Measurements from ENCODE around the gene CBFA2T3. TPM values are rescaled to one million over a fixed set of nuclear protein-coding genes. Genes with fewer than 3 reads are reported as not detected.

The CBFA2T3 gene
- total RNA-seq, 2 donors from 2014 or later = 10.1 to 10.5 TPM

DNA sequence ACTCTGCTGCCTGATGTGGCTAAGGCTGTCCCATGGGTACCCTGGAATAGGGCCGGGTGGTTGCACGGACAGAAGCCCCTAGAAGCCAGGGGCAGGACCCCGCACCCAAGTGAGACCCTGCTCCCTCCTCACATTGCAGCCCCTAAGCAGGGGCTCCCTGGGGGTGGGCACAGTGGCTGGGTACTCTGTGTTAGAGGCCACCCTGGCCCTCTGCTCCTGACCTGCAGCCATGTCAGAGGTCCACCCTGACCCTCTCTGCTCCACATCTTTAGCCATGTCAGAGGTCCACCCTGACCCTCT is 2.1 kb downstream of the CBFA2T3 start:
- H3K27ac ChIP-seq = no peak overlapping the region
- H3K9ac ChIP-seq (ENCODE audit: low read depth in 2 of 2, low read length in 2 of 2) = peak overlapping the region in 1 of 2 donors; percentile 12
- DNase-seq = no peak
- TF ChIP-seq, protein P1, sequence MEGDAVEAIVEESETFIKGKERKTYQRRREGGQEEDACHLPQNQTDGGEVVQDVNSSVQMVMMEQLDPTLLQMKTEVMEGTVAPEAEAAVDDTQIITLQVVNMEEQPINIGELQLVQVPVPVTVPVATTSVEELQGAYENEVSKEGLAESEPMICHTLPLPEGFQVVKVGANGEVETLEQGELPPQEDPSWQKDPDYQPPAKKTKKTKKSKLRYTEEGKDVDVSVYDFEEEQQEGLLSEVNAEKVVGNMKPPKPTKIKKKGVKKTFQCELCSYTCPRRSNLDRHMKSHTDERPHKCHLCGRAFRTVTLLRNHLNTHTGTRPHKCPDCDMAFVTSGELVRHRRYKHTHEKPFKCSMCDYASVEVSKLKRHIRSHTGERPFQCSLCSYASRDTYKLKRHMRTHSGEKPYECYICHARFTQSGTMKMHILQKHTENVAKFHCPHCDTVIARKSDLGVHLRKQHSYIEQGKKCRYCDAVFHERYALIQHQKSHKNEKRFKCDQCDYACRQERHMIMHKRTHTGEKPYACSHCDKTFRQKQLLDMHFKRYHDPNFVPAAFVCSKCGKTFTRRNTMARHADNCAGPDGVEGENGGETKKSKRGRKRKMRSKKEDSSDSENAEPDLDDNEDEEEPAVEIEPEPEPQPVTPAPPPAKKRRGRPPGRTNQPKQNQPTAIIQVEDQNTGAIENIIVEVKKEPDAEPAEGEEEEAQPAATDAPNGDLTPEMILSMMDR (IDR thresholded peaks at IDR 0.05) = no peak
- intact Hi-C loops (cut with DNase I) = no loop called here
- no peaks in the 10 kb centered on the region for H3K9me3 ChIP-seq
- H3K36me3 ChIP-seq = no peaks in the 10 kb centered on the region
- H3K4me1 ChIP-seq = no peaks in the 10 kb centered on the region
- H3K27me3 ChIP-seq = no peaks in the 10 kb centered on the region
- no peak overlapping the region for H3K4me3 ChIP-seq

- intact Hi-C loops (cut with DNase I) = no loop called here
- Histone ChIP-seq H3K27me3 (no peaks in the 10 kb centered on the region), H3K9ac (ENCODE audit: low read depth in 2 of 2, low read length in 2 of 2) (no peak overlapping the region), H3K4me1 (no peaks in the 10 kb centered on the region), H3K9me3 (no peaks in the 10 kb centered on the region), H3K27ac (no peak overlapping the region), H3K4me3 (no peak overlapping the region), H3K36me3 (no peaks in the 10 kb centered on the region)
- TF ChIP-seq, protein P1 (IDR thresholded peaks at IDR 0.05) = no peak
- DNase-seq = no peak
Observed at GRCh38 chr16:88974080-88974915, 2.7 kb downstream of the CBFA2T3 start.

- H3K9ac ChIP-seq (ENCODE audit: low read depth in 2 of 2, low read length in 2 of 2) = no peak overlapping the region
- TF ChIP-seq, protein P1 (IDR thresholded peaks at IDR 0.05) = no peak
- DNase-seq = no peak
- H3K36me3 ChIP-seq = no peaks in the 10 kb centered on the region
- H3K27ac ChIP-seq = no peak overlapping the region
- intact Hi-C loops (cut with DNase I) = no loop called here
- H3K4me3 ChIP-seq = no peak overlapping the region
- H3K4me1 ChIP-seq = no peaks in the 10 kb centered on the region
- no peaks in the 10 kb centered on the region for H3K27me3 ChIP-seq
- H3K9me3 ChIP-seq = no peaks in the 10 kb centered on the region
Observed at GRCh38 chr16:88973415-88974050, 3.5 kb downstream of the CBFA2T3 start.

DNA sequence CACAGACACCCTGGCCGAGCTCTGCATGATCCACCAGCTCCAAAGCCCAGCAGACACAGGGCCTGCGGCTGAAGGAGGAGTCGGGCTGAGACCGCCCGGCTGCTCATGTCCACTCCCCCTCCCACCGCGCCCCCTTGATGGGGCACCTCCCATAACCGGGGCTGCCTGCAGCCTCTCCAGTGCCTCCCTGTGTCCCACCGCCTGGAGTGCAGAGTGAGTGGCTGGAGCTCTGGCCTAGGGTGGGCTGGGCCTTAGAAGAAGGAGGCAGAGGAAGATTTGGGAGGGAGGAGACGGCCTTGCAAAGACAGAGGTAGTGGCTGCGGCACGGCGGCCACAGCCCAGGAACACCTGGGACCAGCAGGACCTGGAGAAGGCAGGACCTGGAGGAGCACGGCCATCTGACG is 4.0 kb downstream of the CBFA2T3 start:
- no peak overlapping the region for H3K27ac ChIP-seq
- DNase-seq = no peak
- H3K9ac ChIP-seq (ENCODE audit: low read depth in 2 of 2, low read length in 2 of 2) = no peak overlapping the region
- H3K4me1 ChIP-seq = no peaks in the 10 kb centered on the region
- TF ChIP-seq, protein P1 (IDR thresholded peaks at IDR 0.05) = no peak
- intact Hi-C loops (cut with DNase I) = no loop called here
- H3K36me3 ChIP-seq = no peaks in the 10 kb centered on the region
- H3K27me3 ChIP-seq = no peaks in the 10 kb centered on the region
- H3K4me3 ChIP-seq = no peak overlapping the region
- H3K9me3 ChIP-seq = no peaks in the 10 kb centered on the region

DNA sequence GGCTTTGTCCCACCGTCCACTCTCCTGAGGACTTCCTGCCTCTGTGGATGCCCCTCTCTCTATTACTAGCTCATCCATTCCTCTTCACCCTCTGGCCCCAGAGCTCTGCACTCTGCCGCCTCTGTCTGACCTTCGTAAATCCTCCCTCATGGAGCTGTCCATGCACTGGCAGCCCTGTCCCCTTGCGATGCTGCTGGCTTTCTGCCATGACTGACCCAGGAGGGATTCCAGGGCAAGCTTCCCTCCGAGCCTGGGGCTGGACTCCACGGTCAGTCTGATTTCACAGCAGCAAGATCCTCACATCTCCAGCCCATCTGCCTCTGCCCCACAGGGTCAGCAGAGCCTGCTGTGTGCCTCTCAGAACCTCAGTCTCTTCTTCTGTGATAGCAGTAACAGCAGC is 4.7 kb downstream of the CBFA2T3 start:
- Histone ChIP-seq H3K9ac (ENCODE audit: low read depth in 2 of 2, low read length in 2 of 2) (no peak overlapping the region), H3K9me3 (no peaks in the 10 kb centered on the region), H3K4me1 (no peaks in the 10 kb centered on the region), H3K4me3 (no peak overlapping the region), H3K27ac (no peak overlapping the region), H3K27me3 (no peaks in the 10 kb centered on the region), H3K36me3 (no peaks in the 10 kb centered on the region)
- TF ChIP-seq, protein P1 (IDR thresholded peaks at IDR 0.05) = no peak
- intact Hi-C loops (cut with DNase I) = no loop called here
- no peak for DNase-seq

All from colonic mucosa (tissue), 4 donors.